ENCODE measurements around the gene PPIL3.

- TF ChIP-seq CTCF (IDR thresholded peaks at IDR 0.05) (no peak), BHLHE40 (IDR thresholded peaks at IDR 0.05; ENCODE audit: low read depth, low read length) (no peak), EP300 (IDR thresholded peaks at IDR 0.05) (no peak), POLR2A (IDR thresholded peaks at IDR 0.05; ENCODE audit: low read length) (no peak), RCOR1 (IDR thresholded peaks at IDR 0.05; ENCODE audit: low read depth, low read length) (no peak), NR3C1 (IDR thresholded peaks at IDR 0.05) (no peak), RFX5 (IDR thresholded peaks at IDR 0.05) (no peak), CBX8 (IDR thresholded peaks at IDR 0.05) (no peak), POLR2AphosphoS2 (conservative IDR thresholded peaks at IDR 0.05; ENCODE audit: low read length) (no peak)
- TF ChIP-seq, protein P1, sequence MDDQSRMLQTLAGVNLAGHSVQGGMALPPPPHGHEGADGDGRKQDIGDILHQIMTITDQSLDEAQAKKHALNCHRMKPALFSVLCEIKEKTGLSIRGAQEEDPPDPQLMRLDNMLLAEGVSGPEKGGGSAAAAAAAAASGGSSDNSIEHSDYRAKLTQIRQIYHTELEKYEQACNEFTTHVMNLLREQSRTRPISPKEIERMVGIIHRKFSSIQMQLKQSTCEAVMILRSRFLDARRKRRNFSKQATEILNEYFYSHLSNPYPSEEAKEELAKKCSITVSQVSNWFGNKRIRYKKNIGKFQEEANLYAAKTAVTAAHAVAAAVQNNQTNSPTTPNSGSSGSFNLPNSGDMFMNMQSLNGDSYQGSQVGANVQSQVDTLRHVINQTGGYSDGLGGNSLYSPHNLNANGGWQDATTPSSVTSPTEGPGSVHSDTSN (IDR thresholded peaks at IDR 0.05) = no peak
Observed at GRCh38 chr2:200878289-200878880, 10.5 kb downstream of the PPIL3 start.
